ENCODE data around the gene TPSG1.
"Not testable (repeated sequence)": the region's sequence is repeated elsewhere in the genome, so short reads cannot be mapped to it uniquely, and the experiment has no call there.

DNA sequence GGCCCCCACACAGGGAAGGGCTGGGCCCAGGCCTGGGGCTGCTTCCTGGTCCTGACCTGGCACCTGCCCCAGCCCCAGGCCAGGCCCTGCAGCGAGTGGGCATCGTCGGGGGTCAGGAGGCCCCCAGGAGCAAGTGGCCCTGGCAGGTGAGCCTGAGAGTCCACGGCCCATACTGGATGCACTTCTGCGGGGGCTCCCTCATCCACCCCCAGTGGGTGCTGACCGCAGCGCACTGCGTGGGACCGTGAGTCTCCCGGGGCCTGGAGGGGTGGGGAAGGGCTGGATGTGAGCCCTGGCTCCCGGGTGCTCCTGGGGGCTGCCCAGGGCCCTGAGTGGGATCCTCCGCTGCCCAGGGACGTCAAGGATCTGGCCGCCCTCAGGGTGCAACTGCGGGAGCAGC is 16.0 kb upstream of the TPSG1 start:
- not testable (repeated sequence) for TF ChIP-seq ZNF384 (IDR thresholded peaks at IDR 0.05; ENCODE audit: borderline replicate concordance, low read depth, low read length); KDM1A (IDR thresholded peaks at IDR 0.05; ENCODE audit: borderline replicate concordance); TAF1 (IDR thresholded peaks at IDR 0.05; ENCODE audit: borderline replicate concordance, low read depth, low read length); LARP7 (IDR thresholded peaks at IDR 0.05); EP300 (IDR thresholded peaks at IDR 0.05; ENCODE audit: borderline replicate concordance in 1 of 2, control insufficient read depth in 1 of 2, low read depth in 2 of 2, low read length in 2 of 2); FOXM1 (IDR thresholded peaks at IDR 0.05; ENCODE audit: low read depth, low read length); HDAC2 (IDR thresholded peaks at IDR 0.05); GABPA (IDR thresholded peaks at IDR 0.05; ENCODE audit: low read depth); JUND (IDR thresholded peaks at IDR 0.05; ENCODE audit: low read depth, low read length); MYC (IDR thresholded peaks at IDR 0.05; ENCODE audit: insufficient read depth, insufficient read length, insufficient replicate concordance, low read length, severe bottlenecking)
- TF ChIP-seq, protein P1, sequence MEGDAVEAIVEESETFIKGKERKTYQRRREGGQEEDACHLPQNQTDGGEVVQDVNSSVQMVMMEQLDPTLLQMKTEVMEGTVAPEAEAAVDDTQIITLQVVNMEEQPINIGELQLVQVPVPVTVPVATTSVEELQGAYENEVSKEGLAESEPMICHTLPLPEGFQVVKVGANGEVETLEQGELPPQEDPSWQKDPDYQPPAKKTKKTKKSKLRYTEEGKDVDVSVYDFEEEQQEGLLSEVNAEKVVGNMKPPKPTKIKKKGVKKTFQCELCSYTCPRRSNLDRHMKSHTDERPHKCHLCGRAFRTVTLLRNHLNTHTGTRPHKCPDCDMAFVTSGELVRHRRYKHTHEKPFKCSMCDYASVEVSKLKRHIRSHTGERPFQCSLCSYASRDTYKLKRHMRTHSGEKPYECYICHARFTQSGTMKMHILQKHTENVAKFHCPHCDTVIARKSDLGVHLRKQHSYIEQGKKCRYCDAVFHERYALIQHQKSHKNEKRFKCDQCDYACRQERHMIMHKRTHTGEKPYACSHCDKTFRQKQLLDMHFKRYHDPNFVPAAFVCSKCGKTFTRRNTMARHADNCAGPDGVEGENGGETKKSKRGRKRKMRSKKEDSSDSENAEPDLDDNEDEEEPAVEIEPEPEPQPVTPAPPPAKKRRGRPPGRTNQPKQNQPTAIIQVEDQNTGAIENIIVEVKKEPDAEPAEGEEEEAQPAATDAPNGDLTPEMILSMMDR (IDR thresholded peaks at IDR 0.05 in 2 of 3, conservative IDR thresholded peaks at IDR 0.05 in 1 of 3; ENCODE audit: control insufficient read depth in 2 of 3, extremely low read depth in 1 of 3, insufficient read depth in 1 of 3, low read depth in 3 of 3, low read length in 3 of 3) = not testable (repeated sequence)
- TF ChIP-seq, protein P2, sequence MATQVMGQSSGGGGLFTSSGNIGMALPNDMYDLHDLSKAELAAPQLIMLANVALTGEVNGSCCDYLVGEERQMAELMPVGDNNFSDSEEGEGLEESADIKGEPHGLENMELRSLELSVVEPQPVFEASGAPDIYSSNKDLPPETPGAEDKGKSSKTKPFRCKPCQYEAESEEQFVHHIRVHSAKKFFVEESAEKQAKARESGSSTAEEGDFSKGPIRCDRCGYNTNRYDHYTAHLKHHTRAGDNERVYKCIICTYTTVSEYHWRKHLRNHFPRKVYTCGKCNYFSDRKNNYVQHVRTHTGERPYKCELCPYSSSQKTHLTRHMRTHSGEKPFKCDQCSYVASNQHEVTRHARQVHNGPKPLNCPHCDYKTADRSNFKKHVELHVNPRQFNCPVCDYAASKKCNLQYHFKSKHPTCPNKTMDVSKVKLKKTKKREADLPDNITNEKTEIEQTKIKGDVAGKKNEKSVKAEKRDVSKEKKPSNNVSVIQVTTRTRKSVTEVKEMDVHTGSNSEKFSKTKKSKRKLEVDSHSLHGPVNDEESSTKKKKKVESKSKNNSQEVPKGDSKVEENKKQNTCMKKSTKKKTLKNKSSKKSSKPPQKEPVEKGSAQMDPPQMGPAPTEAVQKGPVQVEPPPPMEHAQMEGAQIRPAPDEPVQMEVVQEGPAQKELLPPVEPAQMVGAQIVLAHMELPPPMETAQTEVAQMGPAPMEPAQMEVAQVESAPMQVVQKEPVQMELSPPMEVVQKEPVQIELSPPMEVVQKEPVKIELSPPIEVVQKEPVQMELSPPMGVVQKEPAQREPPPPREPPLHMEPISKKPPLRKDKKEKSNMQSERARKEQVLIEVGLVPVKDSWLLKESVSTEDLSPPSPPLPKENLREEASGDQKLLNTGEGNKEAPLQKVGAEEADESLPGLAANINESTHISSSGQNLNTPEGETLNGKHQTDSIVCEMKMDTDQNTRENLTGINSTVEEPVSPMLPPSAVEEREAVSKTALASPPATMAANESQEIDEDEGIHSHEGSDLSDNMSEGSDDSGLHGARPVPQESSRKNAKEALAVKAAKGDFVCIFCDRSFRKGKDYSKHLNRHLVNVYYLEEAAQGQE (IDR thresholded peaks at IDR 0.05; ENCODE audit: low read depth, low read length) = not testable (repeated sequence)
- TF ChIP-seq, protein P3, sequence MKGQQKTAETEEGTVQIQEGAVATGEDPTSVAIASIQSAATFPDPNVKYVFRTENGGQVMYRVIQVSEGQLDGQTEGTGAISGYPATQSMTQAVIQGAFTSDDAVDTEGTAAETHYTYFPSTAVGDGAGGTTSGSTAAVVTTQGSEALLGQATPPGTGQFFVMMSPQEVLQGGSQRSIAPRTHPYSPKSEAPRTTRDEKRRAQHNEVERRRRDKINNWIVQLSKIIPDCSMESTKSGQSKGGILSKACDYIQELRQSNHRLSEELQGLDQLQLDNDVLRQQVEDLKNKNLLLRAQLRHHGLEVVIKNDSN (IDR thresholded peaks at IDR 0.05; ENCODE audit: borderline replicate concordance, extremely low read length, insufficient read depth, low read depth, low read length) = not testable (repeated sequence)

Measured in GM12878 (cell line).